Trophoblast cell (in vitro differentiated cells and primary cell): ENCODE results near the gene NUCKS1.

Experiments used
- DNase-seq, 2 donors: peaks; one replicate each; pipeline ENCODE4 v3.0.0-alpha.2; 2016
- H2AFZ ChIP-seq: 2 replicates; pipeline ENCODE4 v1.6.1; 2013; ENCODE audit warnings: low read length, moderate library complexity, mild to moderate bottlenecking; ENCODE audit not compliant: insufficient read depth, poor library complexity
- H2AK5ac ChIP-seq: 2 replicates; pipeline ENCODE4 v1.6.1; 2013; ENCODE audit warnings: mild to moderate bottlenecking, low read length
- H2BK120ac ChIP-seq: 2 replicates; pipeline ENCODE4 v1.6.1; 2013; ENCODE audit warnings: low read length, mild to moderate bottlenecking, moderate library complexity; ENCODE audit not compliant: insufficient read depth, poor library complexity
- H2BK12ac ChIP-seq: 2 replicates; pipeline ENCODE4 v1.6.1; 2013; ENCODE audit warnings: mild to moderate bottlenecking, low read length, moderate library complexity
- H2BK5ac ChIP-seq: 2 replicates; pipeline ENCODE4 v1.6.1; 2013; ENCODE audit warnings: low read length, low read depth, moderate library complexity, mild to moderate bottlenecking; ENCODE audit not compliant: poor library complexity
- H3K14ac ChIP-seq: 2 replicates; pipeline ENCODE4 v1.6.1; 2013; ENCODE audit warnings: mild to moderate bottlenecking, low read length
- H3K18ac ChIP-seq: 2 replicates; pipeline ENCODE4 v1.6.1; 2013; ENCODE audit warnings: mild to moderate bottlenecking, low read length
- H3K23ac ChIP-seq: 2 replicates; pipeline ENCODE4 v1.6.1; 2013; ENCODE audit warnings: low read length
- H3K27ac ChIP-seq: 2 replicates; pipeline ENCODE4 v1.5.1; 2013; ENCODE audit warnings: low read depth, mild to moderate bottlenecking, inconsistent platforms, low read length, moderate library complexity
- H3K27me3 ChIP-seq: 2 replicates; pipeline ENCODE4 v1.6.1; 2013; ENCODE audit warnings: inconsistent platforms, mild to moderate bottlenecking, low read length, moderate library complexity; ENCODE audit not compliant: insufficient read depth
- H3K36me3 ChIP-seq, 2 experiments: 1 replicate in 1 of 2; 2 replicates in 1 of 2; pipeline ENCODE4 v1.6.1; 2013; ENCODE audit warnings: low read length in 2 of 2, mild to moderate bottlenecking in 2 of 2, moderate library complexity in 1 of 2; ENCODE audit not compliant: insufficient read depth in 2 of 2, control insufficient read depth in 1 of 2
- H3K4ac ChIP-seq: 2 replicates; pipeline ENCODE4 v1.6.1; 2013; ENCODE audit warnings: low read depth, mild to moderate bottlenecking, low read length, moderate library complexity
- H3K4me1 ChIP-seq, 2 experiments: 1 replicate in 1 of 2; 2 replicates in 1 of 2; pipeline ENCODE4 v1.6.1; 2013; ENCODE audit warnings: low read length in 2 of 2, mild to moderate bottlenecking in 2 of 2, moderate library complexity in 1 of 2; ENCODE audit not compliant: insufficient read depth in 2 of 2, control insufficient read depth in 1 of 2
- H3K4me2 ChIP-seq: 2 replicates; pipeline ENCODE4 v1.6.1; 2013; ENCODE audit warnings: inconsistent platforms, mild to moderate bottlenecking, low read length, moderate library complexity
- H3K4me3 ChIP-seq: 2 replicates; pipeline ENCODE4 v1.5.1; 2013; ENCODE audit warnings: mild to moderate bottlenecking, low read depth, low read length, inconsistent platforms
- H3K79me1 ChIP-seq: one replicate; pipeline ENCODE4 v1.6.1; 2013; ENCODE audit warnings: low read length
- H3K79me2 ChIP-seq: 2 replicates; pipeline ENCODE4 v1.6.1; 2013; ENCODE audit warnings: low read length, mild to moderate bottlenecking; ENCODE audit not compliant: control insufficient read depth, insufficient read depth, poor library complexity
- H3K9ac ChIP-seq: 2 replicates; pipeline ENCODE4 v1.6.1; 2013; ENCODE audit warnings: mild to moderate bottlenecking, low read length
- H3K9me3 ChIP-seq: 2 replicates; pipeline ENCODE4 v1.6.1; 2013; ENCODE audit warnings: low read depth, mild to moderate bottlenecking, control low read depth, inconsistent platforms, low read length; ENCODE audit not compliant: insufficient read depth
- H4K12ac ChIP-seq: 2 replicates; pipeline ENCODE4 v1.6.1; 2013; ENCODE audit warnings: low read depth, mild to moderate bottlenecking, low read length, moderate library complexity
- H4K8ac ChIP-seq: 2 replicates; pipeline ENCODE4 v1.6.1; 2013; ENCODE audit warnings: low read depth, mild to moderate bottlenecking, low read length, moderate library complexity
- H4K91ac ChIP-seq: one replicate; pipeline ENCODE4 v1.6.1; 2013; ENCODE audit warnings: low read depth, mild to moderate bottlenecking, low read length, moderate library complexity
- WGBS: extraction: QIAGEN DNeasy Blood & Tissue Kit; methylation state at CpG from one replicate; pipeline ENCODE4 v1.1.7; 2013; ENCODE audit warnings: missing lambda C conversion rate; ENCODE audit not compliant: insufficient read length, insufficient coverage; ENCODE audit errors: extremely low coverage; 5-methylcytosine and 5-hydroxymethylcytosine counted together

Gene NUCKS1

DNA sequence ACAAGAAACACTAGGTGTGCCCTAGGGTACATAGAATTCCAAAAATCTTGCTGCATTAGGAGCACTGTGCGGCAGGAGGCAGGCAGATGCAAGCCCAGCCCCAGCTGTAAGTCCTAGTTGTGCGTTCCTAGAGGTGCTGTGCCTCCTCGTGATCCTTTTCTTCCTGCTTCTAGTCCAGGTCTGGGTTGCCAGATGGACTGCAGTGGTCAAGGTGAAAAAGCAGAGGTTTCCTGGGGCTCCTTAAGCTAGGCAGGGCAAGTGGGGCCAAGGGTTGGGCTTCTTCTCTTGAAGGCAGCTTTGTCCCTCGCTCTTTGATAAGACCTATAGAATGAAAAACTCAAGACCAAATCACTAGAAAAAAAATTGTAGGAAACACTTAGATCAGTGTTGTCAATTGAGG is 48.1 kb downstream of the NUCKS1 start:
- H3K14ac ChIP-seq = no peak overlapping the region
- H3K27me3 ChIP-seq = no peaks in the 10 kb centered on the region
- H3K4me2 ChIP-seq = no peak overlapping the region
- no peak overlapping the region for H3K9ac ChIP-seq
- no peak overlapping the region for H3K18ac ChIP-seq
- H3K79me1 ChIP-seq = no peaks in the 10 kb centered on the region
- no peak overlapping the region for H2BK12ac ChIP-seq
- H3K36me3 ChIP-seq = peaks cover 8 to 21% of the 10 kb centered on the region in 2 experiments
- no peak overlapping the region for H3K4me3 ChIP-seq
- no peak overlapping the region for H4K12ac ChIP-seq
- H3K4me1 ChIP-seq = peaks cover 0 to 2% of the 10 kb centered on the region in 2 experiments
- no peak overlapping the region for H3K27ac ChIP-seq
- H3K9me3 ChIP-seq = peaks cover 2% of the 10 kb centered on the region
- no peaks in the 10 kb centered on the region for H3K79me2 ChIP-seq
- no peak overlapping the region for H2AFZ ChIP-seq
- WGBS = no CpG with 5 or more reads among the region's 4 CpGs
- no peak overlapping the region for H2BK120ac ChIP-seq
- no peak overlapping the region for H2AK5ac ChIP-seq
- H3K23ac ChIP-seq = no peak overlapping the region
- no peak overlapping the region for H3K4ac ChIP-seq
- no peak overlapping the region for H4K91ac ChIP-seq
- no peak overlapping the region for H2BK5ac ChIP-seq
- H4K8ac ChIP-seq = no peak overlapping the region
- no peak for DNase-seq

DNA sequence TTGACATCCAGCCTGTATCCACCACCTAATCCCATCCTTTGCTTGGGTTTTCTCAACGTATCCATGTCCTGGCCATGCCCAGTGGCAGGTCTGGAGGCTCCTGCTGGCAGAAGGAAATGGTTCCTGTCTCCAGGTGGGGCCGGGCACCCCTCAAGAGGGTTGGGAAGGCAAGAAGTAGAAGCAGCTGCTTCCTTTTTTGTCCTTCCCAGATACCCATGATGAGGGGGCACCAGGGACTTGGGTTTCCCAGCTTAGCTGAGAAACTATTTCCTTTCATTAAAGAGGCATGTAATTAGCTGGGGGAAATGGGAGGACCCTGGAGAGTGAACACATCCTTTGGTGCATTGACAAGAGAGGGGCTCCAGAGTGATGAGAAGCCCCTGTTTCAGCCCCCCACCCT is 48.6 kb downstream of the NUCKS1 start:
- H3K18ac ChIP-seq = no peak overlapping the region
- H3K4me1 ChIP-seq = peaks cover 0 to 2% of the 10 kb centered on the region in 2 experiments
- no peak overlapping the region for H4K91ac ChIP-seq
- no peaks in the 10 kb centered on the region for H3K27me3 ChIP-seq
- H3K79me2 ChIP-seq = no peaks in the 10 kb centered on the region
- no peak overlapping the region for H2AFZ ChIP-seq
- no peak overlapping the region for H3K27ac ChIP-seq
- no peak overlapping the region for H3K4me3 ChIP-seq
- no peak overlapping the region for H2BK120ac ChIP-seq
- WGBS = no CpG with 5 or more reads among the region's 2 CpGs
- H2BK12ac ChIP-seq = no peak overlapping the region
- H2BK5ac ChIP-seq = no peak overlapping the region
- peaks cover 2% of the 10 kb centered on the region for H3K9me3 ChIP-seq
- no peak overlapping the region for H3K4ac ChIP-seq
- H4K8ac ChIP-seq = no peak overlapping the region
- no peak overlapping the region for H2AK5ac ChIP-seq
- peaks cover 8 to 21% of the 10 kb centered on the region in 2 experiments for H3K36me3 ChIP-seq
- no peak overlapping the region for H3K4me2 ChIP-seq
- H3K9ac ChIP-seq = no peak overlapping the region
- H4K12ac ChIP-seq = no peak overlapping the region
- DNase-seq = no peak
- no peak overlapping the region for H3K23ac ChIP-seq
- H3K79me1 ChIP-seq = no peaks in the 10 kb centered on the region
- no peak overlapping the region for H3K14ac ChIP-seq

- Histone ChIP-seq H2BK120ac (no peak overlapping the region), H3K9me3 (peaks cover 2% of the 10 kb centered on the region), H3K23ac (no peak overlapping the region), H4K8ac (no peak overlapping the region), H4K12ac (no peak overlapping the region), H3K14ac (no peak overlapping the region), H2BK5ac (no peak overlapping the region), H2AK5ac (no peak overlapping the region), H3K4me2 (no peak overlapping the region), H3K4me3 (no peak overlapping the region), H4K91ac (no peak overlapping the region), H2BK12ac (no peak overlapping the region), H3K4ac (no peak overlapping the region), H3K79me1 (no peaks in the 10 kb centered on the region), H3K79me2 (no peaks in the 10 kb centered on the region), H2AFZ (no peak overlapping the region), H3K4me1 (peaks cover 0 to 2% of the 10 kb centered on the region in 2 experiments), H3K18ac (no peak overlapping the region), H3K9ac (no peak overlapping the region), H3K27me3 (no peaks in the 10 kb centered on the region), H3K36me3 (peaks cover 8 to 21% of the 10 kb centered on the region in 2 experiments), H3K27ac (no peak overlapping the region)
- DNase-seq = no peak
- WGBS = no CpG with 5 or more reads among the region's 2 CpGs
Observed at GRCh38 chr1:205700865-205701401, 49.0 kb downstream of the NUCKS1 start.

DNA sequence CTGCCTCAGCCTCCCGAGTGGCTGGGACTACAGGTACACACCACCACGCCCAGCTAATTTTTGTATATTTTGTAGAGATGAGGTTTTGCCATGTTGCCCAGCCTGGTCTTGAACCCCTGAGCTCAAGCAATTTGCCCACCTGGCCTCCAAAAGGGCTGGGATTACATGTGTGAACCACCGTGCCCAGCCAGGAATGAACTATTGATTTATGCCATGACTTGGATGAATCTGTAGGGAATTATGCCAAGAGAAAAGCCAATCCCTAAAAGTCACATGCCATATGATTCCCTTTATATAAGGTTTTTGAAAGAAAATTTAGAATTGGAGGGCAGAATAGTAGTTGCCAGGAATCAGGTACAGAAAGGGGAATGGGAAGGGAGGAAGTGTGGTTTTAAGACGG is 50.6 kb downstream of the NUCKS1 start:
- H2BK12ac ChIP-seq = no peak overlapping the region

More for the DNA sequence above, 50.6 kb downstream of the NUCKS1 start:
- no peak overlapping the region for H3K27ac ChIP-seq
- no peak overlapping the region for H2BK5ac ChIP-seq
- H2BK120ac ChIP-seq = no peak overlapping the region
- no peaks in the 10 kb centered on the region for H3K79me1 ChIP-seq
- no peak overlapping the region for H2AFZ ChIP-seq
- no peaks in the 10 kb centered on the region for H3K79me2 ChIP-seq
- H4K12ac ChIP-seq = no peak overlapping the region
- H2AK5ac ChIP-seq = no peak overlapping the region
- H3K4ac ChIP-seq = no peak overlapping the region
- H3K9me3 ChIP-seq = peaks cover 2% of the 10 kb centered on the region
- peaks cover 0 to 2% of the 10 kb centered on the region in 2 experiments for H3K4me1 ChIP-seq
- H3K36me3 ChIP-seq = peaks cover 8 to 18% of the 10 kb centered on the region in 2 experiments
- no peak overlapping the region for H3K14ac ChIP-seq
- no peak for DNase-seq
- no peak overlapping the region for H3K23ac ChIP-seq
- no peak overlapping the region for H3K4me2 ChIP-seq
- no peak overlapping the region for H4K91ac ChIP-seq
- no peak overlapping the region for H3K18ac ChIP-seq
- no peak overlapping the region for H3K9ac ChIP-seq
- no peak overlapping the region for H3K4me3 ChIP-seq
- WGBS = no CpG with 5 or more reads among the region's 4 CpGs
- no peaks in the 10 kb centered on the region for H3K27me3 ChIP-seq
- no peak overlapping the region for H4K8ac ChIP-seq
